Thoracic aorta (tissue), 2 donors: ENCODE measurements around the gene ERC1. TPM values are rescaled to one million over a fixed set of nuclear protein-coding genes. Genes with fewer than 3 reads are reported as not detected.

Source experiments
- ATAC-seq: fragments of 150-250 bp; one replicate; pipeline ENCODE4 v1.8.0; 2017; ENCODE audit warnings: low read depth; ENCODE audit not compliant: insufficient number of reproducible peaks, low FRiP score
- DNase-seq: peaks from one replicate; pipeline ENCODE4 v3.0.0-alpha.2; 2020; ENCODE audit warnings: low spot score
- H3K27ac ChIP-seq, 2 donors: fragments of 200-600 bp; sonication (generic); 1 replicate in 1 of 2; 2 replicates in 1 of 2; pipeline ENCODE4 v1.5.1; 2016; ENCODE audit warnings: mild to moderate bottlenecking in 2 of 2, moderate library complexity in 2 of 2
- H3K27me3 ChIP-seq: fragments of 200-600 bp; sonication (generic); replicated peaks from 2 replicates; pipeline ENCODE4 v1.6.0; 2016; ENCODE audit warnings: mild to moderate bottlenecking; ENCODE audit not compliant: insufficient read depth
- H3K36me3 ChIP-seq: fragments of 200-600 bp; sonication (generic); one replicate; pipeline ENCODE4 v1.5.1; 2016
- H3K4me1 ChIP-seq, 2 donors: fragments of 200-600 bp; sonication (generic); 1 replicate in 1 of 2; 2 replicates in 1 of 2; pipeline versions ENCODE4 v1.5.1 to v1.6.0; 2016; ENCODE audit warnings: low read depth in 2 of 2, mild to moderate bottlenecking in 1 of 2; ENCODE audit not compliant: control insufficient read depth in 1 of 2
- H3K4me3 ChIP-seq: fragments of 200-600 bp; sonication (generic); 2 replicates; pipeline ENCODE4 v1.5.1; 2016; ENCODE audit warnings: mild to moderate bottlenecking
- H3K9me3 ChIP-seq: fragments of 200-600 bp; sonication (generic); 2 replicates; pipeline ENCODE4 v1.5.1; 2016
- total RNA-seq, 2 donors: library from RNA; depleted of rRNA; stranded (reverse); fragments of >200 nt; gene quantifications; one replicate each; pipeline versions ENCODE4 v1.1.0 to v1.2.3, GENCODE V29; 2016
- TF ChIP-seq, protein P1 (sequence below): fragments of 200-600 bp; sonication (generic); IDR thresholded peaks from one replicate; pipeline ENCODE4 v1.5.1; 2019; ENCODE audit warnings: antibody characterized with exemption

The ERC1 gene
- total RNA-seq, 2 donors from 2014 or later: 45.8 to 80.0 TPM

DNA sequence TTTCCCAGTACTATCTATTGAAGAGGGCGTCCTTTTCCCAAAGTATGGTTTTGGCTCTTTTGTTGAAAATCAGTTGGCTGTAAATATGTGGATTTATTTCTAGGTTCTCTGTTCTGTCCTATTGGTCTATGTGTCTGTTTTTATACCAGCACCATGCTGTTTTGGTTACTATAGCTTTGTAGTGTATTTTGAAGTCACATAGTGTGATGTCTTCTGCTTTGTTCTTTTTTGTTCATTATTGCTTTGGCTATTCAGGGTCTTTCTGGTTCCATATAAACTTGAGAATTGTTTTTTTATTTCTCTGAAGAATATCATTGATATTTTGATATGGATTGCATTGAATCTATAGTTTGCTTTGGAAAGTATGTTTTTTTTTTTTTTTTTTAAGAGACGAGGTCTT lies 67.4 kb downstream of the ERC1 start:
- Histone ChIP-seq H3K4me3 (no peak overlapping the region), H3K27me3 (no peaks in the 10 kb centered on the region), H3K27ac (no peak overlapping the region), H3K9me3 (peaks cover 7% of the 10 kb centered on the region), H3K36me3 (no peaks in the 10 kb centered on the region), H3K4me1 (peaks cover 3 to 10% of the 10 kb centered on the region in 2 donors)
- TF ChIP-seq, protein P1, sequence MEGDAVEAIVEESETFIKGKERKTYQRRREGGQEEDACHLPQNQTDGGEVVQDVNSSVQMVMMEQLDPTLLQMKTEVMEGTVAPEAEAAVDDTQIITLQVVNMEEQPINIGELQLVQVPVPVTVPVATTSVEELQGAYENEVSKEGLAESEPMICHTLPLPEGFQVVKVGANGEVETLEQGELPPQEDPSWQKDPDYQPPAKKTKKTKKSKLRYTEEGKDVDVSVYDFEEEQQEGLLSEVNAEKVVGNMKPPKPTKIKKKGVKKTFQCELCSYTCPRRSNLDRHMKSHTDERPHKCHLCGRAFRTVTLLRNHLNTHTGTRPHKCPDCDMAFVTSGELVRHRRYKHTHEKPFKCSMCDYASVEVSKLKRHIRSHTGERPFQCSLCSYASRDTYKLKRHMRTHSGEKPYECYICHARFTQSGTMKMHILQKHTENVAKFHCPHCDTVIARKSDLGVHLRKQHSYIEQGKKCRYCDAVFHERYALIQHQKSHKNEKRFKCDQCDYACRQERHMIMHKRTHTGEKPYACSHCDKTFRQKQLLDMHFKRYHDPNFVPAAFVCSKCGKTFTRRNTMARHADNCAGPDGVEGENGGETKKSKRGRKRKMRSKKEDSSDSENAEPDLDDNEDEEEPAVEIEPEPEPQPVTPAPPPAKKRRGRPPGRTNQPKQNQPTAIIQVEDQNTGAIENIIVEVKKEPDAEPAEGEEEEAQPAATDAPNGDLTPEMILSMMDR: no peak
- DNase-seq (no peak), ATAC-seq (no peak)

DNA sequence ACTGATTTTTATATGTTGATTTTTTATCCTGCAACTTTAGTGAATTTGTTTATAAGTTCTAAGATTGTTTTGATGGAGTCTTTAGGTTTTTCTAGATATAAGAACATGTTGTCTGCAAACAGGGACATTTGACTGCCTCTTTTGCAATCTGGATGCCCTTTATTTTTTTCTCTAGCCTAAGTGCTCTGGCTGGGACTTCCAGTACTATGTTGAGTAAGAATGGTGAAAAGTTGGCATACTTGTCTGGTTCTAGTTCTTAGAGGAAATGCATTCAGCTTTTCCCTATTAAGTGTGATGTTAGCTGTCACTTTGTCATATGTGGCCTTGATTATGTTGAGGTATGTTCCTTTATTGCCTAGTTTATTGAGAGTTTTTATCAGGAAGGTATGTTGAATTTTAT lies 68.1 kb downstream of the ERC1 start:
- Histone ChIP-seq H3K4me1 (peaks cover under 1 to 3% of the 10 kb centered on the region in 2 donors), H3K36me3 (no peaks in the 10 kb centered on the region), H3K9me3 (peaks cover 14% of the 10 kb centered on the region), H3K27me3 (no peaks in the 10 kb centered on the region), H3K27ac (no peak overlapping the region), H3K4me3 (no peak overlapping the region)
- TF ChIP-seq, protein P1: no peak
- DNase-seq (no peak), ATAC-seq (no peak)

DNA sequence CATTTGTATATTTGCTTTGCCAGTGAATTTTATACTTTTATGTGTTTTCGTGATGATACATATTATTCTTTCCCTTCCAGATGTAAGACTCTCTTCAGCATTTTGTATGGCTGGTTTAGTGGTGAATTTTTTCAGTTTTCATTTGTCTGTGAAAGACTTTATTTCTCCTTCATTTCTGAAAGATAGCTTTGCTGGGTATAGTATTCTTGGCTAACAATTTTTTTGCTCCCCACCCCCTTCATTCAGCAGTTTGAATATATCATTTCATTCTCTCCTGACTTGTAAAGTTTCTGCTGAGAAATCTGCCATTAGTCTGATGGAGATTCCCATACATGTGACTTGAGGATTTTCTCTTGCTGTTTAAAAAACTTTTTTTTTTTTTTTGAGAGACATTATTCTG lies 72.8 kb downstream of the ERC1 start:
- TF ChIP-seq, protein P1: no peak
- H3K27me3 ChIP-seq: no peaks in the 10 kb centered on the region
- no peak overlapping the region for H3K27ac ChIP-seq
- ATAC-seq (no peak), DNase-seq (no peak)
- peaks cover 19% of the 10 kb centered on the region for H3K9me3 ChIP-seq
- H3K4me3 ChIP-seq: no peak overlapping the region
- H3K4me1 ChIP-seq: no peaks in the 10 kb centered on the region
- H3K36me3 ChIP-seq: no peaks in the 10 kb centered on the region

DNA sequence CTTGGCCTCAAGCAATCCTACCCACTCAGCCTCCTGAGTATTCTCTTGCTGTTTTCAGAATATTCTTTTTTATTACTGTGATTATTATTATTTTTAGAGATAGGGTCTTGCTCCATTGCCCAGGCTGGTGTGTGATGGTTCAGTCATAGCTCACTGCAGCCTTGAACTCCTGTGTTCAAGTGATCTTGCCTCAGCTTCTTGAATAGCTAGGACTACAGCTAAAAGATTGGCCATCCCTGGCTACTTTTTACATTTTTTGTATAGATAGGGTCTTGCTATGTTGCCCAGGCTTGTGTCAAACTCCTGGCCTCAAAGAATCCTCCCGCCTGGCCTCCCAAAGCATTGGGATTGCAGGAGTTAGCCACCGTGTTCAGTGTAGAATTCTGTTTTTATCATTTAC lies 73.3 kb downstream of the ERC1 start:
- Histone ChIP-seq H3K27ac (no peak overlapping the region), H3K27me3 (no peaks in the 10 kb centered on the region), H3K36me3 (no peaks in the 10 kb centered on the region), H3K4me3 (no peak overlapping the region), H3K4me1 (no peaks in the 10 kb centered on the region), H3K9me3 (peaks cover 16% of the 10 kb centered on the region)
- ATAC-seq (no peak), DNase-seq (no peak)
- TF ChIP-seq, protein P1: no peak

DNA sequence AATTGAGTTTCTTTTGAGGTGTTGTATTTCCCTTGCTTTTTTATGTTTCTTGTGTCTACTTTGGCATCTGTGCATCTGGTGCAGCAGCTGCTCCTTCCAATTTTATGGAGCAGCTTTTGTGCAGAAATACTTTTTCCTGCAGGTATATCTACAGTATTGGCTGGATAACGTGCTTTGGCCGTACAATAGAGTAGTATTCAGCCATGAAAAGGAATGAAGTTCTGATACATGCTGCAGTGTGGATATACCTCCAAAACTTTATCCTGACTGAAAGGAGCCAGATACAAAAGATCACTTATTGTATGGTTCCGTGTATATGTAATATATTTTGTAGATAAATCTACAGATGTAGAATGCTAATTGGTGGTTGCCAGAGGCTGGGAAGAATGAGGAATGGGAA lies 74.6 kb downstream of the ERC1 start:
- no peak overlapping the region for H3K4me3 ChIP-seq
- ATAC-seq (no peak), DNase-seq (no peak)
- H3K36me3 ChIP-seq: no peaks in the 10 kb centered on the region
- H3K27me3 ChIP-seq: no peaks in the 10 kb centered on the region
- TF ChIP-seq, protein P1: no peak
- no peak overlapping the region for H3K27ac ChIP-seq
- peaks cover 0 to 2% of the 10 kb centered on the region in 2 donors for H3K4me1 ChIP-seq
- peaks cover 16% of the 10 kb centered on the region for H3K9me3 ChIP-seq
